Sigmoid colon (tissue), 3 donors: ENCODE data around the gene EFEMP2.

ENCODE experiments used
- POLR2A ChIP-seq, 2 donors: fragments of 450-650 bp; IDR thresholded peaks; one replicate each; pipeline ENCODE4 v1.6.1; 2016; ENCODE audit warnings: antibody characterized with exemption in 2 of 2, mild to moderate bottlenecking in 2 of 2, moderate library complexity in 2 of 2
- TF ChIP-seq, protein P1 (sequence below), 4 experiments: fragments of 450-650 bp in 3 of 4; fragments of 200-600 bp in 1 of 4; IDR thresholded peaks; one replicate each; pipeline ENCODE4 v1.5.1; 2016 to 2019; ENCODE audit warnings: antibody characterized with exemption in 4 of 4, mild to moderate bottlenecking in 3 of 4, moderate library complexity in 2 of 4

DNA sequence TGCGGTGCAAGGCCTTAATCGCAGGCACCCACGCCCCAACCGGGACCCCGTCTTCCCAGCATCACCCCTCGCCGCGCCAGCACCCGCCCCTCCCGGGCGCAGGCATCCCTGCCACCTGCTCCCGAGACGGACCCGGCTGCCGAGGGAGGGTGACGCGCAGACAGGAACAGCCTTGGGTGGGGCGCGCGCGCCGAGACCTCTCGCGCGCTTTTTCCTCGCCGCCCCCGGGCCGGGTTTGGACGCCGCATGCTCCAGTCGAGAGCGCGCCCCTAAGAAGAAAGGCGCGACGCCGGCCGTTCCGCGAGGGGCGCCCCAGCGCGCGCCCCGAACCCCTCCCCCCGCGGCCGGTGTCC is 15.1 kb downstream of the EFEMP2 start:
- TF ChIP-seq, protein P1, sequence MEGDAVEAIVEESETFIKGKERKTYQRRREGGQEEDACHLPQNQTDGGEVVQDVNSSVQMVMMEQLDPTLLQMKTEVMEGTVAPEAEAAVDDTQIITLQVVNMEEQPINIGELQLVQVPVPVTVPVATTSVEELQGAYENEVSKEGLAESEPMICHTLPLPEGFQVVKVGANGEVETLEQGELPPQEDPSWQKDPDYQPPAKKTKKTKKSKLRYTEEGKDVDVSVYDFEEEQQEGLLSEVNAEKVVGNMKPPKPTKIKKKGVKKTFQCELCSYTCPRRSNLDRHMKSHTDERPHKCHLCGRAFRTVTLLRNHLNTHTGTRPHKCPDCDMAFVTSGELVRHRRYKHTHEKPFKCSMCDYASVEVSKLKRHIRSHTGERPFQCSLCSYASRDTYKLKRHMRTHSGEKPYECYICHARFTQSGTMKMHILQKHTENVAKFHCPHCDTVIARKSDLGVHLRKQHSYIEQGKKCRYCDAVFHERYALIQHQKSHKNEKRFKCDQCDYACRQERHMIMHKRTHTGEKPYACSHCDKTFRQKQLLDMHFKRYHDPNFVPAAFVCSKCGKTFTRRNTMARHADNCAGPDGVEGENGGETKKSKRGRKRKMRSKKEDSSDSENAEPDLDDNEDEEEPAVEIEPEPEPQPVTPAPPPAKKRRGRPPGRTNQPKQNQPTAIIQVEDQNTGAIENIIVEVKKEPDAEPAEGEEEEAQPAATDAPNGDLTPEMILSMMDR (IDR thresholded peaks at IDR 0.05): no peak
- no peak for TF ChIP-seq POLR2A (IDR thresholded peaks at IDR 0.05)
